CD4-positive, alpha-beta T cell (primary cell): ENCODE results near the gene TOB2. TPM values are rescaled to one million over a fixed set of nuclear protein-coding genes. Genes with fewer than 3 reads are reported as not detected.

Experiments
- ATAC-seq: fragments of 200-7000 bp; cut with Tn5 transposase; one replicate; pipeline ENCODE4 v1.10.0; 2022; ENCODE audit warnings: mild to moderate bottlenecking; ENCODE audit not compliant: poor library complexity
- CTCF ChIA-PET: fragments of 350-600 bp; sonication (Branson Sonifier 250); formaldehyde crosslinking; loops from one replicate; lab custom pipeline; 2021; ENCODE audit warnings: antibody characterized with exemption, inconsistent platforms; lab: Charles Lee
- POLR2A ChIA-PET: fragments of 350-600 bp; sonication (Branson Sonifier 250); formaldehyde crosslinking; loops from one replicate; lab custom pipeline; 2021; ENCODE audit warnings: antibody characterized with exemption, inconsistent platforms; lab: Charles Lee
- DNase-seq, 14 experiments: peaks; one replicate each; pipeline ENCODE4 v3.0.0-alpha.2; 2013 to 2020; ENCODE audit warnings: mixed read lengths in 2 of 14
- H3K27ac ChIP-seq, 2 donors: one replicate each; pipeline versions ENCODE4 v1.5.1 to v1.7.0; 2013; ENCODE audit warnings: low read length in 2 of 2, low read depth in 1 of 2, mild to moderate bottlenecking in 1 of 2
- H3K27me3 ChIP-seq, 2 experiments: 1 replicate in 1 of 2; 2 replicates in 1 of 2; pipeline versions ENCODE4 v1.6.1 to v1.7.0; 2013; ENCODE audit warnings: low read length in 2 of 2, control low read depth in 1 of 2, mild to moderate bottlenecking in 1 of 2, moderate library complexity in 1 of 2; ENCODE audit not compliant: insufficient read depth in 2 of 2, control insufficient read depth in 1 of 2
- H3K36me3 ChIP-seq: one replicate; pipeline ENCODE4 v1.6.1; 2013; ENCODE audit warnings: low read length, control low read depth; ENCODE audit not compliant: insufficient read depth
- H3K4me1 ChIP-seq: one replicate; pipeline ENCODE4 v1.6.1; 2013; ENCODE audit warnings: low read length, control low read depth; ENCODE audit not compliant: insufficient read depth
- H3K4me3 ChIP-seq: one replicate; pipeline ENCODE4 v1.5.1; 2013; ENCODE audit warnings: mild to moderate bottlenecking, low read length, moderate library complexity
- H3K9me3 ChIP-seq, 2 experiments: 1 replicate in 1 of 2; 2 replicates in 1 of 2; pipeline versions ENCODE4 v1.6.1 to v1.7.0; 2013; ENCODE audit warnings: low read length in 2 of 2, mild to moderate bottlenecking in 2 of 2, control low read depth in 1 of 2, moderate library complexity in 1 of 2; ENCODE audit not compliant: control insufficient read depth in 1 of 2, insufficient read depth in 1 of 2
- H3K27ac Mint-ChIP-seq: one replicate; pipeline ENCODE4 v1.8.0; 2020; ENCODE audit warnings: mixed read lengths
- H3K27me3 Mint-ChIP-seq: one replicate; pipeline ENCODE4 v1.8.0; 2021; ENCODE audit warnings: mixed read lengths
- H3K36me3 Mint-ChIP-seq: one replicate; pipeline ENCODE4 v1.8.0; 2021; ENCODE audit warnings: low read depth, mixed read lengths
- H3K4me1 Mint-ChIP-seq: one replicate; pipeline ENCODE4 v1.8.0; 2021; ENCODE audit warnings: low read depth, mixed read lengths
- H3K4me3 Mint-ChIP-seq: one replicate; pipeline ENCODE4 v1.8.0; 2020; ENCODE audit warnings: mild to moderate bottlenecking, mixed read lengths
- H3K9me3 Mint-ChIP-seq: one replicate; pipeline ENCODE4 v1.8.0; 2020; ENCODE audit warnings: mixed read lengths
- CTCF ChIP-seq: fragments of 200-600 bp; IDR thresholded peaks from one replicate; pipeline ENCODE4 v1.8.0; 2022; ENCODE audit warnings: antibody characterized with exemption, mild to moderate bottlenecking
- intact Hi-C, 2 experiments: fragments of 100-400 bp; cut with DNase I in 1 of 2; cut with micrococcal nuclease in 1 of 2; formaldehyde crosslinking; loops; one replicate each; pipeline versions ENCODE4 v1.15.1 to v1.9.0; 2023 to 2025; cut with DNase I, micrococcal nuclease
- total RNA-seq, 174 experiments: library from RNA in 2 of 174; stranded (reverse) in 2 of 174; gene quantifications; one replicate each; pipeline ENCODE4 v1.2.3 and lab custom pipeline; 2021 to 2026

TOB2 gene
- total RNA-seq, 2 experiments from 2014 or later = 21.0 to 26.7 TPM

DNA sequence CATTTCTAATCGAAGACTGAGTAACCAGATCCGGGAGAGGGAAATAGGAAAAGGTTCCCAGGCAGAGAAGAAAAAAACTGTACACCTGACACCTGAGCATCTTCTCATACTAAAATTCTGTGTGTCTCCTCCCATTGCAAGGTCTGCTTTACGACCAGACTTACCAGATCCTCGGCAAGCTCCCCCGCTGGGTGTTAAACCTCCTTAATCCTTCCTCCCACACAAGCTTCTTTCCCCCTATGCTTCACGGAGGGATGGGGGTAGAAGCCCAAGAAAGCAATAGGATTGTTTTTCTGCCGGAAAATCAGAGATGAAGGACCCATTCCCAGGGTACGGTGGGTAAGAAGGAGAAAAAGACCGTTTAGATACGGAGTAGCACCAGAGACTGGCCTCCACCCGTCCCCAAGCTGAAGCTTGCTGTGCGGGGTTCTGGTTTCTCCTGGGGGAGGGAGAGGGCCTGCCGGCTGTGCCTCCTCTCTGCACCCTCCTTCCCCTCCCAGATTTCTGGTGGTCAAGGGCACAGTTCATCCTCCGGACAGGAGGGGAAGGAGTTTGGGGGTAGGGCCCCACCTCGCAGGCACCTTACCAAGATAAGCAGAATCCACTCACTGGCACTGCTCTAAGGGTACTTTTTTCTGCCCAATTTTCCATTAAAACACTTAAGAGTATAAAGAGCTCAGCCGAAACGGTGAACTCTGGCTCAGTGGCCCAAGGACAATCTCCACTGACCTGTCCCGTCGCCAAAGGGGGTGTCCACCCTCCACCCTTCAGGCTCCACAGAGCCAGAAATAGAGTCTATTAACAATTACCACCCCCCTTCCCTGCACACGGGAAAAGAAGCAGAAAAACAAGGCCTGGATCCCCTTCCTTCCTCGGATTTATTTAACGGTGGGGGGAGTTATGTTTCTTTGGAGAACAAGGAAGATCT is 1.2 kb downstream of the TOB2 start:
- ATAC-seq (no peak), DNase-seq (peak in 7 of 14 experiments; percentile 5 to 61 (median 28))
- peaks cover 7% of the 10 kb centered on the region for H3K36me3 ChIP-seq
- Mint-ChIP-seq H3K4me3 (peak overlapping the region; percentile 90), H3K4me1 (peaks cover 42% of the 10 kb centered on the region), H3K27me3 (no peaks in the 10 kb centered on the region), H3K27ac (peak overlapping the region; percentile 95), H3K36me3 (peaks cover 41% of the 10 kb centered on the region), H3K9me3 (no peaks in the 10 kb centered on the region)
- intact Hi-C loops = loop anchor here (1.0 to 10.0 kb wide), 5 partner anchors 24 to 177 kb away; partner anchors contain the start of genes RANGAP1 (in 2 of the 2), ACO2 (in 1 of the 2), DESI1 (in 1 of the 2) and TEF (in 1 of the 2)
- H3K9me3 ChIP-seq = no peaks in the 10 kb centered on the region
- ChIA-PET POLR2A (interaction anchor here (0.7 to 10.6 kb wide), 13 partner anchors 9 to 244 kb away, joined by 3 to 234 read pairs (median 4); partner anchors contain the start of genes ACO2, DESI1, PHF5A and PMM1), CTCF (interaction anchor here (1.5 to 1.9 kb wide), 3 partner anchors 23 to 82 kb away, joined by 4 to 7 read pairs (median 5); partner anchors contain the start of genes ACO2 and PHF5A)
- no peak for TF ChIP-seq CTCF
- H3K27ac ChIP-seq = peak overlapping the region; percentile 97 to 98
- H3K27me3 ChIP-seq = no peaks in the 10 kb centered on the region
- peaks cover 50% of the 10 kb centered on the region for H3K4me1 ChIP-seq
- H3K4me3 ChIP-seq = peak overlapping the region; percentile 98

GRCh38 chr22:41444360-41445128 is 2.1 kb downstream of the TOB2 start:
- ChIA-PET POLR2A (interaction anchor here (0.7 to 10.6 kb wide), 12 partner anchors 8 to 336 kb away, joined by 3 to 234 read pairs (median 4); partner anchors contain the start of genes ACO2, DESI1, PHF5A and PMM1), CTCF (interaction anchor here (1.5 to 1.9 kb wide), 2 partner anchors 41 to 82 kb away, joined by 4 to 5 read pairs; no protein-coding TSS in a partner anchor)
- Histone ChIP-seq H3K4me3 (peak overlapping the region; percentile 98), H3K27ac (peak overlapping the region; percentile 97 to 98), H3K27me3 (no peaks in the 10 kb centered on the region), H3K4me1 (peaks cover 50% of the 10 kb centered on the region), H3K36me3 (peaks cover 7% of the 10 kb centered on the region), H3K9me3 (no peaks in the 10 kb centered on the region)
- Mint-ChIP-seq H3K4me3 (peak overlapping the region; percentile 90), H3K36me3 (peaks cover 41% of the 10 kb centered on the region), H3K27ac (peak overlapping the region; percentile 95), H3K9me3 (no peaks in the 10 kb centered on the region), H3K27me3 (no peaks in the 10 kb centered on the region), H3K4me1 (peaks cover 42% of the 10 kb centered on the region)
- intact Hi-C loops = loop anchor here (5.0 to 10.0 kb wide), 3 partner anchors 157 to 178 kb away; partner anchors contain the start of genes RANGAP1 (in 2 of the 2), DESI1 (in 1 of the 2) and XRCC6 (in 1 of the 2)
- peak; percentile 12 for ATAC-seq
- peak; percentile 55 to 93 (median 74) for DNase-seq
- TF ChIP-seq CTCF = no peak
